Testis (tissue), 3 donors: ENCODE results near the gene TRMT112. TPM values are rescaled to one million over a fixed set of nuclear protein-coding genes. Genes with fewer than 3 reads are reported as not detected.

Experiments used
- DNase-seq: peaks from one replicate; pipeline ENCODE4 v3.0.0-alpha.2; 2019
- H3K27ac ChIP-seq, 2 donors: fragments of 200-600 bp; sonication (generic); one replicate each; pipeline ENCODE4 v1.5.1; 2019
- H3K27me3 ChIP-seq: fragments of 200-600 bp; sonication (generic); one replicate; pipeline ENCODE4 v1.5.1; 2019
- H3K36me3 ChIP-seq: fragments of 200-600 bp; sonication (generic); one replicate; pipeline ENCODE4 v1.5.1; 2017; ENCODE audit warnings: low read depth; ENCODE audit errors: missing control alignments
- H3K4me1 ChIP-seq: fragments of 200-600 bp; sonication (generic); one replicate; pipeline ENCODE4 v1.5.1; 2019
- H3K4me3 ChIP-seq, 2 donors: fragments of 200-600 bp; sonication (generic); one replicate each; pipeline ENCODE4 v1.5.1; 2017 to 2019
- H3K9me3 ChIP-seq: fragments of 200-600 bp; sonication (generic); one replicate; pipeline ENCODE4 v1.5.1; 2017
- CTCF ChIP-seq, 3 experiments: fragments of 450-650 bp in 2 of 3; fragments of 200-600 bp in 1 of 3; sonication (generic) in 1 of 3; IDR thresholded peaks; one replicate each; pipeline ENCODE4 v1.5.1; 2016 to 2019; ENCODE audit warnings: antibody characterized with exemption in 3 of 3, mild to moderate bottlenecking in 2 of 3, moderate library complexity in 1 of 3
- POLR2A ChIP-seq: fragments of 450-650 bp; IDR thresholded peaks from one replicate; pipeline ENCODE4 v1.6.1; 2017; ENCODE audit warnings: antibody characterized with exemption, mild to moderate bottlenecking, moderate library complexity
- WGBS, 2 donors: methylation state at CpG; one replicate each; pipeline ENCODE4 v1.1.5; 2018; 5-methylcytosine and 5-hydroxymethylcytosine counted together
- intact Hi-C: fragments of 100-400 bp; cut with DNase I; formaldehyde crosslinking; loops from one replicate; pipeline ENCODE4 v1.15.1; 2023; ENCODE audit warnings: low total_unique reads
- polyA plus RNA-seq: library from polyadenylated mRNA; stranded (reverse); fragments of 350-450 nt; fragmentation: Illumina TruSeq; extraction: RNeasy Lipid Tissue Mini Kit (QIAGEN cat#74804); gene quantifications from one replicate; pipeline ENCODE4 v1.2.3, GENCODE V29; 2014; ENCODE audit warnings: low read depth, low replicate concordance; ENCODE audit not compliant: insufficient read depth
- total RNA-seq, 2 donors: library from RNA; depleted of rRNA; stranded (reverse); fragments of >200 nt; gene quantifications; one replicate each; pipeline ENCODE4 v1.2.3, GENCODE V29; 2016

Gene TRMT112
- total and polyA plus RNA-seq, 3 donors from 2014 or later, result 275 to 340 (median 303) TPM

- 66 to 70% methylated on average over 4 of the region's 4 CpGs for WGBS, 2 donors
Measured at GRCh38 chr11:64339286-64339685, 21.9 kb upstream of the TRMT112 start.

GRCh38 chr11:64338716-64339115 is 21.4 kb upstream of the TRMT112 start:
- H3K4me1 ChIP-seq, result peaks cover 12% of the 10 kb centered on the region
- H3K4me3 ChIP-seq, result no peak overlapping the region
- no peaks in the 10 kb centered on the region for H3K36me3 ChIP-seq
- TF ChIP-seq CTCF (IDR thresholded peaks at IDR 0.05), result no peak
- TF ChIP-seq POLR2A, result no peak
- no peaks in the 10 kb centered on the region for H3K9me3 ChIP-seq
- WGBS, 2 donors, result 86 to 91% methylated on average over 8 of the region's 8 CpGs
- H3K27ac ChIP-seq, result no peak overlapping the region
- no peaks in the 10 kb centered on the region for H3K27me3 ChIP-seq
- no peak for DNase-seq
- intact Hi-C loops, result no loop called here

More at GRCh38 chr11:64339286-64339685, 21.9 kb upstream of the TRMT112 start:
- no peak for DNase-seq
- H3K27ac ChIP-seq, result no peak overlapping the region
- peaks cover 12% of the 10 kb centered on the region for H3K4me1 ChIP-seq
- no peaks in the 10 kb centered on the region for H3K36me3 ChIP-seq
- H3K27me3 ChIP-seq, result no peaks in the 10 kb centered on the region
- no peak overlapping the region for H3K4me3 ChIP-seq
- intact Hi-C loops, result no loop called here
- TF ChIP-seq POLR2A (no peak), CTCF (IDR thresholded peaks at IDR 0.05) (no peak)
- H3K9me3 ChIP-seq, result no peaks in the 10 kb centered on the region

DNA sequence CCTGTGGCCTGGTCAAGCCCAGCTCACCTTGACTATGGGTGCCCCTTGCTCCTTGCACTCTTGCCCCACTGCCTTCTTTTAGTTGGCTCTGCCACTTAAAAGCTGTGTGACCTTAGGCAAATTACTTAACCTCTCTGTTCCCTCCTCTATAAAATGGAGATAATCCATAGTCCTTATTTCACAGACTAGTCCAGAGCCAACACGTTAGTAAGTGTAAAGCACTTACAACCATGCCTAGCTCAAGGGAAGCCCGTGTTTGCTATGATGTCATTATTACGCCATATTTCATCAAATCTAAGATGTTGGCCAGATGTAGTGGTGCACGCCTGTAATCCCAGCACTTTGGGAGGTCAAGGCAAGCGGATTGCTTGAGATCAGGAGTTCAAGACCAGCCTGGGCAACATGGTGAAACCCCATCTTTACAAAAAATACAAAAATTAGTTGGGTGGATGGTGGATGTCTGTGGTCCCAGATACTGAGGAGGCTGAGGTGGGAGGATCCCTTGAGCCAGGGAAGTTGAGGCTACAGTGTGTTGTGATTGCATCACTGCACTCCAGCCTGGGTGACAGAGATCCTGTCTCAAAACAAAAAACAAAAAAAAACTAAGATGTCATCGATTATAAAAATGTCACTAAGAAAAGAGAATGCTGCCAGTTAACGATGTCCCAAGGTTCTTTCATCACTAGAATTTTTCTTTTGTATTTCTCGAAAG is 20.3 kb upstream of the TRMT112 start:
- TF ChIP-seq POLR2A (no peak), CTCF (IDR thresholded peaks at IDR 0.05) (no peak)
- WGBS, 2 donors, result 79 to 84% methylated on average over 8 of the region's 8 CpGs
- Histone ChIP-seq H3K4me1 (peaks cover 10% of the 10 kb centered on the region), H3K36me3 (no peaks in the 10 kb centered on the region), H3K27me3 (no peaks in the 10 kb centered on the region), H3K9me3 (no peaks in the 10 kb centered on the region), H3K27ac (no peak overlapping the region), H3K4me3 (no peak overlapping the region)
- DNase-seq, result no peak
- intact Hi-C loops, result no loop called here

DNA sequence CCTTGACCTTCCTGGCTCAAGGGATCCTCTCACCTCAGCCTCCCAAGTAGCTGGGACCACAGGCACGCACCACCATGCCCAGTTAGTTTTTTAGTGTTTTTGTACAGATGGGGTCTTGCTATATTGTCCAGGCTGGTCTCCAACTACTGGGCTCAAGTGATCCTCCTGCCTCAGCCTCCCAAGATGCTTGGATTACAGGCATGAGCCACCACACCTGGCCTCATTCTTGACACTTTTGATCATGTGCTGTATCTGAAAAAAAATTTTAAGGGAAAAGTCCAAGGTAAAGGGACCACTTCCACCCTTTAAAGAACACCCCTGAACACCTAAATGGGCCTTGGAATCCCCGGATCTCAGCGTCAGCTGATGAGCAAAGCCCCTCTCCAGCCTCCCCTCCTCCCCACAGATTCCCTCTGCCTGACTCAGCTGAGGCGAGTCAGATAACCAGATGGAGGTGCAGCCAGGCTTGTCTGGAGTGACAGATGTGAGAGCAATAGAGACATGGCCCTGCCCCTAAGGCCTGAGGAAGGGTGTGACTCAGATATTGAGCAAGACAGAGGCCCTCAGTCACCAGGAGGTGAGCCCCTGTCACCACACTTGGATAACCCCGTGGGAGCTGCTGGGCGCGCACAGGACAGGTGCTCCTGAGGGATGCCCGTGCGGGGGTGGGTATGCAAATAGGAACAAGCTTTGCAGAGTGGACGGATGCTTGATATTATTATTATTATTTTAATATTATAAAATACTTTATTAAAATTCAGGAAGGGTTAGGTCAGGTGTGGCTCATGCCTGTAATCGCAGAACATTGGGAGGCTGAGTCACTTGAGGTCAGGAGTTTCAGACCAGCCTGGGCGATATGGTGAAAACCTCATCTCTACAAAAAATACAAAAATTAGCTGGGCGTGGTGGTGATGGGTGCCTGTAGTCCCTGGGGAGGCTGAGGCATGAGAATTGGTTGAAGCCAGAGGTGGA is 17.7 kb upstream of the TRMT112 start:
- DNase-seq, result no peak
- intact Hi-C loops, result no loop called here
- H3K4me3 ChIP-seq, result no peak overlapping the region
- H3K27me3 ChIP-seq, result no peaks in the 10 kb centered on the region
- peaks cover 5% of the 10 kb centered on the region for H3K4me1 ChIP-seq
- H3K36me3 ChIP-seq, result no peaks in the 10 kb centered on the region
- no peak overlapping the region for H3K27ac ChIP-seq
- TF ChIP-seq POLR2A (no peak), CTCF (IDR thresholded peaks at IDR 0.05) (no peak)
- H3K9me3 ChIP-seq, result no peaks in the 10 kb centered on the region
- WGBS, 2 donors, result 73 to 81% methylated on average over 12 to 13 of the region's 13 CpGs
